Breast epithelium (tissue), 4 donors: ENCODE data around the gene VHLL. TPM values are rescaled to one million over a fixed set of nuclear protein-coding genes. Genes with fewer than 3 reads are reported as not detected.

ENCODE experiments used
- DNase-seq, 2 donors: peaks; one replicate each; pipeline ENCODE4 v3.0.0-alpha.2; 2019; ENCODE audit warnings: low spot score in 2 of 2
- H3K27ac ChIP-seq, 2 donors: fragments of 200-600 bp; sonication (generic) in 1 of 2; one replicate each; pipeline ENCODE4 v1.5.1; 2016 to 2019; ENCODE audit warnings: mild to moderate bottlenecking in 1 of 2
- H3K27me3 ChIP-seq, 2 donors: fragments of 200-600 bp; sonication (generic) in 1 of 2; one replicate each; pipeline versions ENCODE4 v1.5.1 to v1.6.0; 2017 to 2019; ENCODE audit warnings: control low read depth in 1 of 2, mild to moderate bottlenecking in 1 of 2
- H3K36me3 ChIP-seq: fragments of 200-600 bp; one replicate; pipeline ENCODE4 v1.5.1; 2019
- H3K4me1 ChIP-seq, 2 donors: fragments of 200-600 bp; sonication (generic); one replicate each; pipeline ENCODE4 v1.5.1; 2016 to 2019; ENCODE audit warnings: control low read depth in 1 of 2
- H3K4me3 ChIP-seq, 3 donors: fragments of 200-600 bp; sonication (generic); 1 replicate in 2 of 3; 2 replicates in 1 of 3; pipeline ENCODE4 v1.5.1; 2016 to 2019; ENCODE audit warnings: mild to moderate bottlenecking in 3 of 3, moderate library complexity in 2 of 3
- H3K9me3 ChIP-seq, 2 donors: fragments of 200-600 bp; sonication (generic) in 1 of 2; one replicate each; pipeline ENCODE4 v1.5.1; 2016 to 2019; ENCODE audit warnings: control low read depth in 1 of 2
- POLR2A ChIP-seq: fragments of 450-650 bp; IDR thresholded peaks from one replicate; pipeline ENCODE4 v1.6.1; 2016; ENCODE audit warnings: antibody characterized with exemption, mild to moderate bottlenecking, moderate library complexity
- POLR2AphosphoS5 ChIP-seq, 3 donors: sonication (generic); formaldehyde crosslinking; IDR thresholded peaks; one replicate each; pipeline ENCODE4 v1.6.1; 2017; ENCODE audit warnings: antibody characterized with exemption in 3 of 3
- intact Hi-C: fragments of 100-400 bp; cut with DNase I; formaldehyde crosslinking; loops from one replicate; pipeline ENCODE4 v1.15.1; 2023; ENCODE audit warnings: low total_unique reads
- total RNA-seq, 3 donors: library from RNA; depleted of rRNA; stranded (reverse); fragments of >200 nt; gene quantifications; one replicate each; pipeline ENCODE4 v1.1.0, GENCODE V29; 2016
- TF ChIP-seq, protein P1 (sequence below), 3 donors: fragments of 450-650 bp; IDR thresholded peaks; one replicate each; pipeline ENCODE4 v1.5.1; 2016 to 2017; ENCODE audit warnings: antibody characterized with exemption in 3 of 3, mild to moderate bottlenecking in 3 of 3, moderate library complexity in 3 of 3

VHLL gene
- total RNA-seq, 3 donors from 2014 or later: 0.98 TPM; not detected in 2

- H3K27ac ChIP-seq: no peak overlapping the region
- no peaks in the 10 kb centered on the region for H3K9me3 ChIP-seq
- no peak for TF ChIP-seq POLR2A
- TF ChIP-seq, protein P1, sequence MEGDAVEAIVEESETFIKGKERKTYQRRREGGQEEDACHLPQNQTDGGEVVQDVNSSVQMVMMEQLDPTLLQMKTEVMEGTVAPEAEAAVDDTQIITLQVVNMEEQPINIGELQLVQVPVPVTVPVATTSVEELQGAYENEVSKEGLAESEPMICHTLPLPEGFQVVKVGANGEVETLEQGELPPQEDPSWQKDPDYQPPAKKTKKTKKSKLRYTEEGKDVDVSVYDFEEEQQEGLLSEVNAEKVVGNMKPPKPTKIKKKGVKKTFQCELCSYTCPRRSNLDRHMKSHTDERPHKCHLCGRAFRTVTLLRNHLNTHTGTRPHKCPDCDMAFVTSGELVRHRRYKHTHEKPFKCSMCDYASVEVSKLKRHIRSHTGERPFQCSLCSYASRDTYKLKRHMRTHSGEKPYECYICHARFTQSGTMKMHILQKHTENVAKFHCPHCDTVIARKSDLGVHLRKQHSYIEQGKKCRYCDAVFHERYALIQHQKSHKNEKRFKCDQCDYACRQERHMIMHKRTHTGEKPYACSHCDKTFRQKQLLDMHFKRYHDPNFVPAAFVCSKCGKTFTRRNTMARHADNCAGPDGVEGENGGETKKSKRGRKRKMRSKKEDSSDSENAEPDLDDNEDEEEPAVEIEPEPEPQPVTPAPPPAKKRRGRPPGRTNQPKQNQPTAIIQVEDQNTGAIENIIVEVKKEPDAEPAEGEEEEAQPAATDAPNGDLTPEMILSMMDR (IDR thresholded peaks at IDR 0.05): no peak
- TF ChIP-seq POLR2AphosphoS5 (IDR thresholded peaks at IDR 0.05): no peak
- peaks cover 16% of the 10 kb centered on the region for H3K36me3 ChIP-seq
- H3K27me3 ChIP-seq: no peaks in the 10 kb centered on the region
- H3K4me1 ChIP-seq: no peaks in the 10 kb centered on the region
- intact Hi-C loops: no loop called here
- no peak overlapping the region for H3K4me3 ChIP-seq
- no peak for DNase-seq
Observed at GRCh38 chr1:156259805-156260204, 39.3 kb downstream of the VHLL start.

GRCh38 chr1:156258859-156259258 lies 40.2 kb downstream of the VHLL start:
- intact Hi-C loops: no loop called here
- Histone ChIP-seq H3K27ac (no peak overlapping the region), H3K4me1 (no peaks in the 10 kb centered on the region), H3K27me3 (no peaks in the 10 kb centered on the region), H3K4me3 (no peak overlapping the region), H3K36me3 (peaks cover 16% of the 10 kb centered on the region), H3K9me3 (no peaks in the 10 kb centered on the region)
- TF ChIP-seq, protein P1 (IDR thresholded peaks at IDR 0.05): no peak
- no peak for TF ChIP-seq POLR2A
- TF ChIP-seq POLR2AphosphoS5 (IDR thresholded peaks at IDR 0.05): no peak
- DNase-seq: no peak

- no peak for TF ChIP-seq POLR2A
- no peaks in the 10 kb centered on the region for H3K4me1 ChIP-seq
- no peak overlapping the region for H3K4me3 ChIP-seq
- peaks cover 22% of the 10 kb centered on the region for H3K36me3 ChIP-seq
- no peaks in the 10 kb centered on the region for H3K27me3 ChIP-seq
- H3K9me3 ChIP-seq: no peaks in the 10 kb centered on the region
- intact Hi-C loops: no loop called here
- no peak overlapping the region for H3K27ac ChIP-seq
- DNase-seq: no peak
Observed at GRCh38 chr1:156257711-156258110, 41.4 kb downstream of the VHLL start.

DNA sequence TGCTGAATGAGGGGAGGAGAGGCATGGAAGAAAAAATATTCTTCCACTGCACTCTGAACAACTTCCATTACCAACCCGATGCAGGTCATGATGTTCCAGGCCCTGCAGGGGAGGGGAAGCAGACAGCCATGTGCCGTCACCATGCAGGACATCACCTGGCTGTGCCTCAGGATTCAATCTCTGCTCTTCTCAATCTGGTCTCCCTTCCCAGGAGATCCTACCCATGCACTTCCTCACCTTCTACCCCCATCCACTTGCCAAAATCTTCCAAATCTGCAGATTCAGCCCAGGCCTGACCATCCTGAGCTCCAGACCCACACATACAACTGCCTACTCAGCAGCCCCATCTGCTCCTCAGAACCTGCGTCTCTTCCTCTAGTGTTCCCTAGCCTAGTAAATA lies 45.5 kb downstream of the VHLL start:
- no peak for DNase-seq
- no peak overlapping the region for H3K4me3 ChIP-seq
- peaks cover 14% of the 10 kb centered on the region for H3K36me3 ChIP-seq
- no peaks in the 10 kb centered on the region for H3K27me3 ChIP-seq
- H3K4me1 ChIP-seq: no peaks in the 10 kb centered on the region
- no peaks in the 10 kb centered on the region for H3K9me3 ChIP-seq
- no peak for TF ChIP-seq POLR2A
- TF ChIP-seq POLR2AphosphoS5 (IDR thresholded peaks at IDR 0.05): no peak
- TF ChIP-seq, protein P1 (IDR thresholded peaks at IDR 0.05): no peak
- intact Hi-C loops: no loop called here
- H3K27ac ChIP-seq: no peak overlapping the region

DNA sequence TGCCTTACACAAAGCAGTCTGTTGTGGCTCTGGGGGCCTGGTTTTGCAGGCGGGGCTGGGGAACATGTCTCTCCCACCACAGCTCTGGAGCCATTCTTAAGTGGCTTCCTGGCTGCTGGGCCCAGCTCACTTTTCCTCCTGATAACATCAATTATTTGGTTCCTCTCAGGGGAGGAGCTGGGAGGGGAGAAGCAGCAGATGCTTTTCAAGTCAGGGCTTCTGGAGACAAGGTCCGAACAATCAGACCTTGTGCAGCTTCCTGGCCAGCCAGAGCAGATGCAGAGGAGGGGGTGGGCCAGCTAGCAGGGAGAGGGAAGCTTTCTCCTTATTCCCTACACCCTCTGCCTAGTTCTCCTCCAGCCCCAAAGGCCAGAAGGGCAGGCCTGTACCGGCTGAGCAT lies 47.6 kb downstream of the VHLL start:
- no peak for DNase-seq
- no peak overlapping the region for H3K27ac ChIP-seq
- H3K36me3 ChIP-seq: peaks cover 14% of the 10 kb centered on the region
- H3K27me3 ChIP-seq: no peaks in the 10 kb centered on the region
- TF ChIP-seq POLR2AphosphoS5 (IDR thresholded peaks at IDR 0.05): no peak
- intact Hi-C loops: no loop called here
- no peaks in the 10 kb centered on the region for H3K9me3 ChIP-seq
- H3K4me3 ChIP-seq: no peak overlapping the region
- H3K4me1 ChIP-seq: peaks cover 0 to 11% of the 10 kb centered on the region in 2 donors

DNA sequence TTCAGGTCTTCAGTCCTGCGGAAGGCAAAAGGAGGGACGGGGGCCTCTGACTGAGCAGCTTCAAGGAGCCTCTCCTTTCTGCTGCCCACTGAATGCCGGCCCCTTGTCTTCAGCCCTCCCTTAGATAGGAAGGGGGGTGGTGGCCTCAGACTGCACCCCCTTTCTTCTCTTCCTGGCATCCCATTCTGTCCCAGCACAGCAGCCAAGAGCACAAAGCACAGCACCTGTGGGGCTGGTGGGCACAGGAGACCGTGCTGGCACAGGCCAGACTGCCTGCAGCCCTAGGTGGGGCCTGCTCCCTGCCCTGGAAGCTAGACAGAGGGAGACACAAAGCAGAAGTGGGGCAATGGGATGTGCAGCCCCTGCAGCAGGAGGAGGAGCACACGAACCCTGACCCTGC lies 49.5 kb downstream of the VHLL start:
- Histone ChIP-seq H3K4me1 (peaks cover 0 to 11% of the 10 kb centered on the region in 2 donors), H3K36me3 (peaks cover 14% of the 10 kb centered on the region), H3K27me3 (no peaks in the 10 kb centered on the region), H3K4me3 (no peak overlapping the region), H3K27ac (no peak overlapping the region), H3K9me3 (no peaks in the 10 kb centered on the region)
- TF ChIP-seq, protein P1 (IDR thresholded peaks at IDR 0.05): no peak
- TF ChIP-seq POLR2A (no peak), POLR2AphosphoS5 (IDR thresholded peaks at IDR 0.05) (no peak)
- DNase-seq: no peak
- intact Hi-C loops: no loop called here

Other genes with a start within 250 kb of the VHLL start
- gene UBQLN4, start 245.5 kb downstream of the VHLL start, total RNA-seq: 10 to 100 TPM; 22.1 to 27.1 (median 23.3) TPM
- gene LAMTOR2, start 244.5 kb downstream of the VHLL start, total RNA-seq: 10 to 100 TPM; 60.7 to 75.5 (median 69.8) TPM
- 10 to 100 TPM in 2 of 3 donors, not detected in 1; 40.3 to 68.6 TPM for gene RAB25, start 238.1 kb downstream of the VHLL start, total RNA-seq
- gene MEX3A, start 216.8 kb downstream of the VHLL start, total RNA-seq: 1 to 10 TPM in 2 of 3 donors, under 1 TPM in 1; 0.32 to 1.3 (median 1.3) TPM
- 100 to 1,000 TPM; 292 to 367 (median 319) TPM for gene LMNA, start 184.6 kb downstream of the VHLL start, total RNA-seq
- 10 to 100 TPM in 1 of 3 donors, 1 to 10 TPM in 2; 1.4 to 21.5 (median 9.2) TPM for gene SEMA4A, start 145.7 kb downstream of the VHLL start, total RNA-seq
- gene SLC25A44, start 105.2 kb downstream of the VHLL start, total RNA-seq: 10 to 100 TPM; 10.7 to 23.7 (median 13.8) TPM
- 10 to 100 TPM; 41.4 to 75.2 (median 60.3) TPM for gene PMF1, start 86.3 kb downstream of the VHLL start, total RNA-seq
- 1 to 10 TPM in 1 of 3 donors, under 1 TPM in 2; 0.32 to 2.9 (median 0.98) TPM for gene BGLAP, start 57.1 kb downstream of the VHLL start, total RNA-seq
- gene PAQR6, start 51.3 kb downstream of the VHLL start, total RNA-seq: 1 to 10 TPM; 1.8 to 3.9 (median 2.5) TPM
- 10 to 100 TPM; 35.7 to 67.8 (median 54.7) TPM for gene SMG5, start 16.5 kb downstream of the VHLL start, total RNA-seq
- gene TMEM79, start 15.0 kb downstream of the VHLL start, total RNA-seq: 1 to 10 TPM; 1.3 to 7.8 (median 4.9) TPM
- gene GLMP, start 3.6 kb downstream of the VHLL start, total RNA-seq: 10 to 100 TPM; 36.4 to 68.5 (median 40.2) TPM
- 100 to 1,000 TPM; 150 to 263 (median 262) TPM for gene CCT3, start 39.0 kb upstream of the VHLL start, total RNA-seq
- gene TSACC, start 39.2 kb upstream of the VHLL start, total RNA-seq: 1 to 10 TPM in 2 of 3 donors, not detected in 1; 1.4 to 1.5 TPM
- not detected for gene RHBG, start 69.9 kb upstream of the VHLL start, total RNA-seq
- gene MEF2D, start 201.5 kb upstream of the VHLL start, total RNA-seq: 10 to 100 TPM; 25.8 to 34.9 (median 32.1) TPM